ENCODE data around the gene PRPF6. TPM values are rescaled to one million over a fixed set of nuclear protein-coding genes. Genes with fewer than 3 reads are reported as not detected.
A peak's percentile ranks its signal among the peaks of the same experiment; 100 is the strongest.

Gene PRPF6
- total and polyA plus RNA-seq, 2 of the 13 experiments (the other 11 are each of a cell fraction or from before 2014, with no cell fraction given) = 63.7 to 101 TPM

GRCh38 chr20:64063389-64064144 lies 82.6 kb downstream of the PRPF6 start (continued):
- TF ChIP-seq ZNF724P (CRISPR knock-in tag; IDR thresholded peaks at IDR 0.05; ENCODE audit: borderline replicate concordance) (no peak), KLF11 (CRISPR knock-in tag; IDR thresholded peaks at IDR 0.05) (peak; percentile 17; the same call in 1 of the 2 replicates), NCOA1 (CRISPR knock-in tag; IDR thresholded peaks at IDR 0.05) (no peak; the same call in 1 of the 2 replicates), ZNF354B (CRISPR knock-in tag; IDR thresholded peaks at IDR 0.05) (0 out of 2 replicates have a peak, but pooled peaks have one; percentile 63)

DNA sequence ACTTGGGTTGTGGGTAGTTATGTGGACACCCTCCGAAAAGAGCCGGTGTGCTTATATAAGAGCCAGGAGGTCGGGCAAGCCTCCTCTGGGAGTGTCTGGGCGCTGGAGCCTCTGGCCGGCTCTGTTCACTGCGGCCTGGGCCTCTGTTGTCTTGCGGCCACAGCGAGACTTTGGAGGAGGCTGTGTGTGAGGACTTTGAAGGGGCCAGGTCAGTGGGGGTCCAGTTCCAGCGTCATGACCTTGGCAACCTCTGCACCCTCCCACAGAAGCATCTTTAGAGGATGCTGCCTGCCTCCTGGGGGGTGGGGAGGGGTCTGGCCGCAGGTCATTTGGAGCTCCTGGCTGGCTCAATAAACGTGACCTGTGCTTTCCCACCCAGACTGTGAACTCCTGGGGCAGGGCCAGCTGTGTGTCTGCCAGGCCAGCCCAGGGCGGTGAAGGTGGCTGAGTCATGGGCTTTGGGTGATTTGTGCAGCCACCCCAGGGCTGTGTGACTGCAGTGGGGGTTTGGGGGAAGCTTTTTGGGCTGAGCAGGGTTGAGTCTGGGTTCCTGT lies 83.3 kb downstream of the PRPF6 start:
- DNase-seq (ENCODE audit: low spot score) = no peak
- Histone ChIP-seq H2AFZ (ENCODE audit: low read length) (no peak overlapping the region), H3K27me3 (ENCODE audit: control insufficient read depth in 1 of 2, insufficient read depth in 2 of 2, low read length in 2 of 2) (peaks cover 3 to 11% of the 10 kb centered on the region in 2 experiments; a peak in 2 of 5 replicates), H3K4me2 (ENCODE audit: low read depth, low read length) (peak overlapping the region; percentile 95), H3K27ac (ENCODE audit: extremely low read length, insufficient read depth, low read length) (peak overlapping the region; percentile 78), H4K20me1 (ENCODE audit: insufficient read depth, low read length) (peaks cover 4% of the 10 kb centered on the region; the same call in 1 of the 2 replicates), H3K79me2 (ENCODE audit: insufficient read depth, low read length) (no peaks in the 10 kb centered on the region), H3K4me3 (replicated peaks in 1 of 3; ENCODE audit: insufficient read depth in 1 of 3, low read depth in 2 of 3, low read length in 3 of 3) (peak overlapping the region; percentile 82 to 98 (median 90)), H3K4me1 (ENCODE audit: insufficient read depth, low read length) (peaks cover 56% of the 10 kb centered on the region), H3K9me3 (ENCODE audit: low read length) (no peaks in the 10 kb centered on the region), H3K9ac (ENCODE audit: insufficient read depth, low read depth, low read length) (peak overlapping the region; percentile 82), H3K36me3 (replicated peaks in 1 of 2; ENCODE audit: control insufficient read depth in 1 of 2, insufficient read depth in 2 of 2, low read length in 2 of 2) (no peaks in the 10 kb centered on the region)
- peak; percentile 28 for FAIRE-seq
- CTCF ChIA-PET (ENCODE audit: low intra/inter-chr PET ratio, low total read pairs) = no interaction called here
- ATAC-seq = peak; percentile 24
- BruUV-seq (replicated peaks) = no TSS peak
- POLR2A ChIA-PET = interaction anchor here (1.2 to 3.7 kb wide), 8 partner anchors 8 to 406 kb away, joined by 4 to 34 read pairs (median 6); partner anchors contain the start of genes C20orf204, OPRL1, RGS19 and RTEL1
- in situ Hi-C loops (cut with HindIII; ENCODE audit: extremely low pct_ligation_motif_present, low pct_unique_long_range_greater_than_20kb) = no loop called here
- intact Hi-C loops (cut with micrococcal nuclease; ENCODE audit: unreplicated experiment) = loop anchor here (2.0 kb wide), 1 partner anchor 17 kb away; the partner anchor contains the start of gene OPRL1
- 0% methylated on average over 11 of the region's 12 CpGs for WGBS (ENCODE audit: low lambda C conversion rate)
- peak; percentile 25 for TF ChIP-seq HNRNPLL (IDR thresholded peaks at IDR 0.05; ENCODE audit: low read depth, low read length, poor library complexity, severe bottlenecking)
- peak; percentile 95 for TF ChIP-seq GTF3A (CRISPR knock-in tag; conservative IDR thresholded peaks at IDR 0.05)
- TF ChIP-seq PTBP1 (IDR thresholded peaks at IDR 0.05; ENCODE audit: low read depth, low read length, poor library complexity, severe bottlenecking) = peak; percentile 88
- TF ChIP-seq KLF16 (CRISPR knock-in tag; IDR thresholded peaks at IDR 0.05) = no peak
- TF ChIP-seq, protein P1, sequence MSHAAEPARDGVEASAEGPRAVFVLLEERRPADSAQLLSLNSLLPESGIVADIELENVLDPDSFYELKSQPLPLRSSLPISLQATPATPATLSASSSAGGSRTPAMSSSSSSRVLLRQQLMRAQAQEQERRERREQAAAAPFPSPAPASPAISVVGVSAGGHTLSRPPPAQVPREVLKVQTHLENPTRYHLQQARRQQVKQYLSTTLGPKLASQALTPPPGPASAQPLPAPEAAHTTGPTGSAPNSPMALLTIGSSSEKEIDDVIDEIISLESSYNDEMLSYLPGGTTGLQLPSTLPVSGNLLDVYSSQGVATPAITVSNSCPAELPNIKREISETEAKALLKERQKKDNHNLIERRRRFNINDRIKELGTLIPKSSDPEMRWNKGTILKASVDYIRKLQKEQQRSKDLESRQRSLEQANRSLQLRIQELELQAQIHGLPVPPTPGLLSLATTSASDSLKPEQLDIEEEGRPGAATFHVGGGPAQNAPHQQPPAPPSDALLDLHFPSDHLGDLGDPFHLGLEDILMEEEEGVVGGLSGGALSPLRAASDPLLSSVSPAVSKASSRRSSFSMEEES (CRISPR knock-in tag; IDR thresholded peaks at IDR 0.05) = no peak
- no peak for TF ChIP-seq MAFG (CRISPR knock-in tag; IDR thresholded peaks at IDR 0.05)
- TF ChIP-seq, protein P2, sequence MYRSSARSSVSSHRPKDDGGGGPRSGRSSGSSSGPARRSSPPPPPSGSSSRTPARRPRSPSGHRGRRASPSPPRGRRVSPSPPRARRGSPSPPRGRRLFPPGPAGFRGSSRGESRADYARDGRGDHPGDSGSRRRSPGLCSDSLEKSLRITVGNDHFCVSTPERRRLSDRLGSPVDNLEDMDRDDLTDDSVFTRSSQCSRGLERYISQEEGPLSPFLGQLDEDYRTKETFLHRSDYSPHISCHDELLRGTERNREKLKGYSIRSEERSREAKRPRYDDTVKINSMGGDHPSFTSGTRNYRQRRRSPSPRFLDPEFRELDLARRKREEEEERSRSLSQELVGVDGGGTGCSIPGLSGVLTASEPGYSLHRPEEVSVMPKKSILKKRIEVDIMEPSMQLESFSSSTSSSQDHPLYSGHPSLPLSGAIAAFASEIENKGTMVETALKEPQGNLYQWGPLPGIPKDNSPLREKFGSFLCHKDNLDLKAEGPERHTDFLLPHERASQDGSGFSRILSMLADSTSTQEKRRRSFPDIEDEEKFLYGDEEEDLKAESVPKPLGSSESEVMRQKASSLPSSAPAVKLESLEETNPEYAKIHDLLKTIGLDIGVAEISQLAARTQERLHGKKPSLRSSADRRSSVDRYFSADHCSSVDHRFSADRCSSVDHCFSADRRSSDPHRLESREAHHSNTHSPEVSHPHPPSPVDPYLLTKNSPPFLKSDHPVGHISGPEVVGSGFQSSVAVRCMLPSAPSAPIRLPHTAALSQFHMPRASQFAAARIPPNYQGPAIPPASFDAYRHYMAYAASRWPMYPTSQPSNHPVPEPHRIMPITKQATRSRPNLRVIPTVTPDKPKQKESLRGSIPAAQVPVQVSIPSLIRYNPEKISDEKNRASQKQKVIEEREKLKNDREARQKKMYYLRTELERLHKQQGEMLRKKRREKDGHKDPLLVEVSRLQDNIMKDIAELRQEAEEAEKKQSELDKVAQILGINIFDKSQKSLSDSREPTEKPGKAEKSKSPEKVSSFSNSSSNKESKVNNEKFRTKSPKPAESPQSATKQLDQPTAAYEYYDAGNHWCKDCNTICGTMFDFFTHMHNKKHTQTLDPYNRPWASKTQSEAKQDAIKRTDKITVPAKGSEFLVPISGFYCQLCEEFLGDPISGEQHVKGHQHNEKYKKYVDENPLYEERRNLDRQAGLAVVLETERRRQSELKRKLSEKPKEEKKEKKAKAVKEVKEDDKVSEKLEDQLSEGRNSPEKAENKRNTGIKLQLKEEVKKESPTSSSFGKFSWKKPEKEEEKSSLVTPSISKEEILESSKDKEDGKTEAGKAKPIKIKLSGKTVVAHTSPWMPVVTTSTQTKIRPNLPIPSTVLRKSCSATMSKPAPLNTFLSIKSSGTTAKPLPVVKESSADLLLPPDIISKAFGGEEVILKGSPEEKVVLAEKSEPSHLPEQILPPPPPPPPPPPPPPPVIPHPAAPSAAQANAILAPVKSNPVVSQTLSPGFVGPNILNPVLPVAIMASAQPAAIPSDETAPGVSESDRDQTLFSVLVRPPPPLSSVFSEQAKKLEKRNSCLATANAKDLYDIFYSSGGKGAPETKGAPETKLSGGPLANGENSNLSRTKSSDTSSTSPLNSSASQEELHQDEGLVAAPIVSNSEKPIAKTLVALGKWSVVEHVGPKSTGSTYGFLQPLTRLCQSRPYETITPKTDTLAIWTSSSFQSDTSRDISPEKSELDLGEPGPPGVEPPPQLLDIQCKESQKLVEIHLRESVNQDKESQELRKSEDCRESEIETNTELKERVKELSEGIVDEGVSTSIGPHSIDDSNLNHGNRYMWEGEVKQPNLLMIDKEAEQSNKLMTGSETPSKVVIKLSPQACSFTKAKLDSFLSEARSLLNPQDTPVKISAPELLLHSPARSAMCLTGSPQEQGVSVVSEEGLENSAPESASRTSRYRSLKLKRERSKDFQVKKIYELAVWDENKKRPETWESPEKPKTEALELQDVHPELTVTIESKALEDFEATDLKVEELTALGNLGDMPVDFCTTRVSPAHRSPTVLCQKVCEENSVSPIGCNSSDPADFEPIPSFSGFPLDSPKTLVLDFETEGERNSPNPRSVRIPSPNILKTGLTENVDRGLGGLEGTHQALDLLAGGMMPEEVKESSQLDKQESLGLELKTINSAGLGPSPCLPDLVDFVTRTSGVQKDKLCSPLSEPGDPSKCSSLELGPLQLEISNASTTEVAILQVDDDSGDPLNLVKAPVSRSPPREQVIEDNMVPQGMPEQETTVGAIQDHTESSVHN (CRISPR knock-in tag; IDR thresholded peaks at IDR 0.05) = 0 out of 2 replicates have a peak, but pooled peaks have one; percentile 31

Data from HepG2 (cell line).